HK-2 (cell line): ENCODE results near the gene ZNF443.
A peak's percentile ranks its signal among the peaks of the same experiment; 100 is the strongest.
"Not testable (repeated sequence)": the region's sequence is repeated elsewhere in the genome, so short reads cannot be mapped to it uniquely, and the experiment has no call there.

Source experiments
- DNase-seq: peaks from one replicate; pipeline ENCODE4 v3.0.0-alpha.2; 2018; ENCODE audit not compliant: unreplicated experiment

ZNF443 gene

DNA sequence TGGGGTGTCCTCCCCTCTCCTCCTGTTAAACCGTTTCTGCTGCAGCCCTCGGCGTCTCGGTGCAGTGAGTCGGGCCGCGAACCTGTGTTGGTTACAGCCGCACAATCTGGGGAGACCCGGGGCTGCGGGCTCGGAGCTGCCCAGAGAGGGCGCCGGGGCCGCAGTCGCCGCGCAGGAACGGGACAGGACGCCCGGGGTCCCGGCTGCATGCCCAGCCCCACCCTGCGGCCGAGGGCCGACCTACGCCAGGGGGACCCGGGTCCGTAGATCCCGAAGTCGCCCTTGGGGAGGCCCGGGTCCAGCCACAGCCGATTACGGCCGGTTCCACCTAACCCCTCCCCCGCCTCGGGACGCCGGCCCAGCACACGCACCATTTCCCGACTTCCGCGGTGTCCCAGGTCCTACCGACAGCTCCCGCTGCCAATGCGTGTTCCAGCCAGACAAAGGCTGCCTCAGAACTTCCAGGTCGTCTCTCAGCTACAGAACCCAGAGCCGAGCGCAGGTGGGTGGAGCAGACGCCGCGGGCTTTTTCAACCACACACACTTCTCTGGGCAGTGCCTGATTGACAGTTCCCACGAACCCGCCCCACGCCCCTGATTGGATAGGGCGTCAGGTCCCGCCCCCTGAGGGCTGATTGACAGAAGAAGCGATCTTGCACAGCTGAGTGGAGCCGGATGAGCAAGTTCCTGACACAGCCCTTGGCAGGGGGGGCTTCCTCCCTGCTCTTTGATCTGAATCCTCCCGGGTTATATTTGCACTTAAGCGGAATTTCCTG is at the start of gene ZNF443:
Gene ZNF443 (minus strand): TSS at position 481 of the 776 bp plus-strand sequence. CDS start 107 bp downstream, at position 374.
- peak; percentile 100 for DNase-seq

DNA sequence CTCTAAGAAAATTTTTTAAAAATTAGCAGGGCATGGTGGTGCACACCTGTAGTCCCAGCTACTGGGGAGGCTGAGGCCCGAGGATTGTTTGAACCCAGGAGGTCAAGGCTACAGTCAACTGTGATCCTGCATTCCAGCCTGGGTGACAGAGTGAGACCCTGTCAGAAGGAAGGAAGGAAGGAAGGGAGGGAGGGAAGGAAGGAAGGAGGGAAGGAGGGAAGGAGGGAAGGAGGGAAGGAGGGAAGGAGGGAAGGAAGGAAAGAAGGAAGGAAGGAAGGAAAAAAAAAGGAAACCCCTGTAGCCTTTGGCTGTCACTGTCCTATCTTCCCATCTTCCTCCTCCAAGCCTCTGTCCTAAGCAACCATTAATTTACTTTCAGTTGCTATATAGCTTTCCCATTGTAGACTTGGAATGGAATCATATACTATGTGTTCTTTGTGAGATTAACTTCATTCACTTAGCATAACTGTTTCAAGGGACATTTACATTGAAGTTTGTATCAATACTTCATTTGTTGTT is 45.5 kb upstream of the ZNF443 start:
- not testable (repeated sequence) for DNase-seq

DNA sequence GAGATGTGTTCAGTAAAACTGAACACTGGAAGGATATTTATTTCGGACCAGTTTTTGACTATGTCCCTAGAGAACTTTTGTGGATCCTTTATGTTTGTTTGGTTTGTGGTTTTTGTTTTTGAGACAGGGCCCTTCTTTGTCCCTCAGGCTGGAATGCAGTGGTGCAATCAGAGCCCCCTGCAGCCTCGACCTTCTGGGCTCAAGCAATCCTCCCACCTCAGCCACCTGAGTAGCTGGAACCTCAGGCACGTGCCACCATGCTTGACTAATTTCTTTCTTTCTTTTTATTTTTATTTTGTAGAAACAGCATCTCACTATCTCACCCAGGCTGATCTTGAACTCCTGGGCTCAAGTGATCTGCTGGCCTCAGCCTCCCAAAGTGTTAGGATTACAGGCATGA is 44.8 kb upstream of the ZNF443 start:
- no peak for DNase-seq

DNA sequence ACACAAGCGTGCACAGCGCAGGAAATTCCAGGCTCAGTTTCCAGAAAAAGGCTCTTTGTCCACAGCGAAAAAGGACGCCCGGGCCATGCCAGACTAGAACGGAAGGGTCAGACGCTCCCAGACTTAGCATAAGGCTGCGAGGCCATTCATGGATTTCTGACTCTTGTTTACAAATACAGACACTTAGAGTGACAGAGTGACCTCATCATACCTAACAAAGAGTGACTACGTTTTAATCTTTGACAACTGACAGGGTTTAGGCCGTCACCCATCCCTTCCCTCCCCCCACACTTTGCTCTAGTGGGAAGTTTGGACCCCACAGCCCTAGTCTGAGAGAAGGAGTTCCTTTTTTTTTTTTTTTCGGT is 44.2 kb upstream of the ZNF443 start:
- no peak for DNase-seq

DNA sequence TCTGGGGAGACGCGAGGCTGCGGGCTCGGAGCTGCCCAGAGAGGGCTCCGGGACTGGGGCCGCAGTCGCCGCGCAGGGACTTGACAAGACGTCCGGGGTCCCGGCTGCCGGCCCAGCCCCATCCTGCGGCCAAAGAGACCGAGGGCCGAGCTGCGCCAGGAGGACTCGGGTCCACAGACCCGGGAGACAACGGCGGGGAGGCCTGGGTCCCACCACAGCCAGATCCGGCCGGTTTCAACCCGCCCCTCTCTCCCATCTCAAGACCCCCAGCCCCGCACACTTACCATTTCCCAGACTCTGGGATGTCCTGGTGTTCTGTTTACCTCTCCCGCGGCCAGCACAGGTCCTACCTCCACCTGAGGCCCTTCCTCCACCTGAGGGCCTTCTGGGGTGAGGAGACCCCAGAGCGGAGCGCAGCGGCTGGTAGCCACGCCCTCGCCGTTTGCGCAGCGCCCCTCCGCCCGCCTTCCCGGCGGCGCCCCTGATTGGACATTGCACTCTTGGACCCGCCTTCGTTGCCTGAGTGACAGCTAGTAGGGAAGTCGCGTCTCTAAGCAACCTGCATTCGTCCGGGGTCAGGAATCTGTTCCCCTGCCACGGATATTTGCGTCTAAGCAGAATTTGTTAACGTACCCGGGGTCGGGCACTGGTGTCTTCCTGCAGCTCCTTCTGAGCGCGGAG is 43.7 kb upstream of the ZNF443 start, which contains the start of gene ZNF709:
Gene ZNF709 (minus strand): TSS at position 446 of the 681 bp plus-strand sequence. CDS start 159 bp downstream, at position 287.
- DNase-seq, result peak; percentile 88

DNA sequence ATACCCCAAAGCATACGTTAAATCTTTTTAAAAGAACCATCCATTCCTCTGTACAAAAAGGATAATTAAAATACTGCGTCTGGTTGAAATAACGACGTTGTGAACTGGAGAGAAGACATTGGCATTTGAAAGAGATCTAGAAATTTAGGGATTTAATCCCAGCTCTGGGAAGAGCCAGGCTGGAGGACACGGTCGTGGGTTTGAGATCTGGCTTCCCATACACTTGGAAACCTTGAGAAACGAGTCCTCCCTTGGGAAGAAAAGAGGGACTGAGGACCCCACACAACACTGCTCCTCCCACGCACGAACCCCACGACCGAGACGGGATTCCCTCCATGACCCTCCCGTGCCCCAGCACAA is 43.2 kb upstream of the ZNF443 start:
- DNase-seq, result no peak

DNA sequence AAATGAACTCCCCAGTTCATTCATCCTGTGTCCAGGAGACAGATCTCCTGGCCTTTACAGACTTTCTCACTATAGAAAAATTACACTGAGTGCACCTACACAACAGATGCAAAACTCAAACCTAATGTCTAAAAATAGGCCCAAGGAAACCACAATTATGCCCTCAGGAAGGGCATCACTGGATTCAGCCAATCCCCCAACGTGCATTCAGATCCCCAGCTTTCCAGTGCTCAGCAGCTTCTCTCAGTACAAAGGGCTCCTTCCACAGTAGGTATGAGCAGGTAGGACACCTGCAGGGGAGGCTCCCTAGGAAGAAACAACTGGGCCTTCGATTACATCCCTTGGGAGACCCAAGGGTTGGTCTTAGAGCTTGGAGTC is 41.7 kb upstream of the ZNF443 start:
- DNase-seq, result no peak

DNA sequence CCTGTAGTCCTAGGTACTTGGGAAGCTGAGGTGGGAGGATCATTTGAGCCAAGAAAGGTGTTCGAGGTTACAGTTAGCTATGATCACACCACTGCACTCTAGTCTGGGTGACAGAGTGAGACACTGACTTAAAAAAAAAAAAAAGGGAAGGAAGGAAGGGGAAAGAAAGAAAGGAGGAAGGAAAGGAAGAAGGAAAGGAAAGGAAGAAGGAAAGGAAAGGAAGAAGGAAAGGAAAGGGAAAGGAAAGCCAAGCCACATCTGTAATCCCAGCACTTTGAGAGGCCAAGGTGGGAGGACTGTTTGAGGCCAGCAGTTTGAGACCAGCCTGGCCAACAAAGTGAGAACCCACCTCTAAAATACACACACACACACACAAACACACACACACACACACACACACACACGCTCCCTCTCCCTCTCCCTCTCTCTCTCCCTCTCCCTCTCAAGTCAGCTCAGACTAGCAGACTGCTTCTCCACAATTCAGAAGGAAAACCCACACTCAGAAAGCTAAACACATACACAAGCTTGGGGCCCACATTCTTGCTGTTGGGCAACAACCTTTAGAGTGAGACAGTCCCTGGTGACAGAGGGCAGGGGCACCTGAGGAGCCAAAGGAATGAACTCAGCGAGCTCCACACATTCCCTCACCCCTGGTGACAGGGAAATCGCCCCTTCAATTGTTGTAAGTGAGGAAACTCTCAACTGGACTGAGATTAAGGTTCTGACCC is 41.1 kb upstream of the ZNF443 start:
- DNase-seq, result no peak

DNA sequence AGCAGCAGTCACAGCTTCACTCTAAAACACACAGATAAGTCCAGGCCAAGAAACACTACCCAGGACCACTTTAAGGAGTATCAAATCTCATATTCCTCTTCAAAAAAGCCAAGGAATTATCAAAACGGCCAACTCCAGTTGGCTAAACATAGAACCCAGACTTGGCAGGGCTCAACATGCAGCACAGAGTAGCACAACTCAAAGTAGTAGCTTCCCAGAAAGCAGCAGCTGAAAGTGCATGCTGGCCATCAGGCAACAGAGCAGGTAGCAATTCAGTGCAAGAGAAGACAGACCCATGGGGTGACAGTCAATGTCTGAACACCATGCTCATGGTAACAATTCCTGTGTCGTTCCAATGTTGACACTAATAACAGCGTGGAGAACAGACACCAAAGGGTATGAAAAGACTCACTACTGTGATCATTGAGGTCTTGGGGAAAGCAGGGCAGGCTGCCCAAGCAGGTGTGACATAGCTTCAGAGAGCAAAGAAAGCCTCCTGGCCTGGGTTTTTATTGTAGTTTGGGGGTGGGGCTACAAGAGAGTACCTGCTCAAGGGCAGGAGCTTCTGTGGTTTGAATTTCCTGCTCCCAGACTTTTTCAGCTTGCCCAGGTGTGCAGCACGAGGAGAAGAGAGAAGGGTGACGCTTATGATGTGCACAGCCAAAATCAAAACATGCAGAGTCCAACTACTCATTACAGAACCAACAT is 37.6 kb upstream of the ZNF443 start:
- DNase-seq, result no peak

DNA sequence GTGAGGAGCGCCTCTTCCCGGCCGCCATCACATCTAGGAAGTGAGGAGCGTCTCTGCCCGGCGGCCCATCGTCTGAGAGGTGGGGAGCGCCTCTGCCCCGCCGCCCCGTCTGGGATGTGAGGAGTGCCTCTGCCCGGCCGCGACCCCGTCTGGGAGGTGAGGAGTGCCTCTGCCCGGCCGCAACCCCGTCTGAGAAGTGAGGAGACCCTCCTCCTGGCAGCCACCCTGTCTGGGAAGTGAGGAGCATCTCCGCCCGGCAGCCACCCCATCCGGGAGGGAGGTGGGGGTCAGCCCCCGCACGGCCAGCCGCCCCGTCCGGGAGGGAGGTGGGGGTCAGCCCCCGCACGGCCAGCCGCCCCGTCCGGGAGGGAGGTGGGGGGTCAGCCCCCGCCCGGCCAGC is 26.8 kb upstream of the ZNF443 start:
- not testable (repeated sequence) for DNase-seq

DNA sequence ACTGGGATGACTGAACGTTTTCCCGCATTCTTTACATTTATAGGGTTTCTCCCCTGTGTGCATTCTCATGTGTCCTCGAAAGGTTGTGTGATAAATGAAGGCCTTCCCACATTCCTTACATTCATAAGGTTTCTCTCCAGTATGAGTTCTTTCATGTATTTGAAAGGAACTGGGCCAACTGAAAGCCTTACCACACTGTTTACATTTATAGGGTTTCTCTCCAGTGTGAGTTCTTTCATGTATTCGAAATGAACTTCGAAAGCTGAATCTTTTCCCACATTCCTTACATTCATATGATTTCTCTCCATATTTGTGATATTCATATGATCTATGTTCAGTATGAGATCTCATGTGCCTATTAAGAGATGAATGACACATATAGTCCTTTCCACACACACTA is 24.4 kb upstream of the ZNF443 start:
- no peak for DNase-seq

DNA sequence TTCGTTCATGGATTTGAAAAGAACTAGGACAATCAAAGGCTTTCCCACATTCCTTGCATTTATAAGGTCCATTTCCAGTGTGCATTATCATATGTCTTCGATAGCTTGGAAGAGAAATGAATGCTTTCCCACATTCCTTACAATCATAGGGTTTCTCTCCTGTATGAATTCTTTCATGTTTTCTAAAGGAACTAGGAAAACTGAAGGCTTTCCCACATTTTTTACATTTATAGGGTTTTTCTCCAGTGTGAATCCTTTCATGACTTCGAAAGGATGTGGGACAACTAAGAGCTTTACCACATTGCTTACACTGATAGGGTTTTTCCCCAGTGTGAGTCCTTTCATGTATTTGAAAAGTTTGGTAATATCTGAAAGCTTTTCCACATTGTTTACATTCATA is 23.9 kb upstream of the ZNF443 start:
- no peak for DNase-seq

DNA sequence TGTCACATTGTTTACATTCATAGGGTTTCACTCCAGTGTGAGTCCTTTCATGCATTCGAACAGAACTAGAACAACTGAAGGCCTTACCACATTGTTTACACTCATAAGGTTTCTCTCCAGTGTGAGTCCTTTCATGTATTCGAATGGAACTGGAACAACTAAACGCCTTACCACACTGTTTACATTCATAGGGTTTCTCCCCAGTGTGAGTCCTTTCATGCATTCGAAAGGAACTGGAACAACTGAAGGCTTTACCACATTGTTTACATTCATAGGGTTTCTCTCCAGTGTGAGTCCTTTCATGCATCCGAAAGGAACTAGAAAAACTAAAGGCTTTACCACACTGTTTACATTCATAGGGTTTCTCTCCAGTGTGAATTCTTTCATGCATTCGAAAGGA is 23.3 kb upstream of the ZNF443 start:
- DNase-seq, result not testable (repeated sequence)

DNA sequence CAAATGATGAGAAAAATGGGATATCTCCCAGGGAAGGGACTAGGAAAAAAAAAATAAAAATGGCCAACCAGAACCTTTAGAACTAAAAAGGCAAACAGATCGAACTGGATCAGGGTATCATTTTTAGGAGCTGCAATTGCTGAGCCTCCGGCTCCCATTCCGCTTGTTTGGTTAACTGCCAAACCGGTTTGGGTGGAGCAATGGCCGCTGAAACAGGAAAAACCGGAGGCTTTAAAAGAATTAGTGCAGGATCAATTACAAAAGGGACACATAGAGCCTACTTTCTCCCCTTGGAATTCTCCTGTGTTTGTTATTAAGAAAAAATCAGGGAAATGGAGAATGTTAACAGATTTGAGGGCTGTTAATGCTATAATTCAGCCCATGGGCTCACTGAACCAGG is 12.7 kb upstream of the ZNF443 start:
- no peak for DNase-seq

DNA sequence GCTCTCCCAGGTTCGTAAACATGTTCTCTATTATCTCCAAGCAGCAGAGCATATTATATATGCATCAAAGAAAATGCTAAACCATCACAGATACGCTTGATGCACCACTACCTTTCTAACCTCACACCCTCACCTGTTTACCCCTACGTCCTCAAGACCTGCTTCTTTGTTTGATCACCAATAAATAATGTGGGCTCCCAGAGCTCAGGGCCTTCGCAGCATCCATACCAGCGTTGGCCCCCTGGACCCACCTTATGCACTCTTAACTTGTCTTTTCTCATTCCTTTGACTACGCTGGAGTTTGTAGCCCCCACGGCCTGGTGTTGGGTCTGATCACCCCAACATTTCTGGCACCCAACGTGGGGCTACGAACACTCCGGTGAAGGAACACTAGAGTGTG is 10.0 kb upstream of the ZNF443 start:
- no peak for DNase-seq

DNA sequence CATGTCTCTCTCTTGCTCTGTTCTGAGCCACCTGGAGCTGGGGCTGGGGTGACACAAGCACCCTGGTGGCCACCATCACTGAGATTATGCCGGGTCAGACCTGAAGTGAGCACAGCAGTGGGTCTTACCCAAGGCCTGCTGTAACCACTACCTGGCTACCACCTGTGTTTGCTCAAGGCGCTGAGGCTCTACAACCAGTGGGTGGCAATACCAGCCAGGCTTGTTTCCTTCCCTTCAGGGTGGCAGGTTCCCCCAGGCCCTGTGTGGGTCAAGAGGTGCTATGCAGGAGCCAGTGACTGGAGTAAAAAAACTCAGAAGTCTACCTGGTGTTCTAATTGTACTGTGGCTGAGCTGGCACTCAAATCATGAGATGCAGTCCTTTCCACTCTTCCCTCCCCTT is 8.0 kb upstream of the ZNF443 start:
- no peak for DNase-seq

DNA sequence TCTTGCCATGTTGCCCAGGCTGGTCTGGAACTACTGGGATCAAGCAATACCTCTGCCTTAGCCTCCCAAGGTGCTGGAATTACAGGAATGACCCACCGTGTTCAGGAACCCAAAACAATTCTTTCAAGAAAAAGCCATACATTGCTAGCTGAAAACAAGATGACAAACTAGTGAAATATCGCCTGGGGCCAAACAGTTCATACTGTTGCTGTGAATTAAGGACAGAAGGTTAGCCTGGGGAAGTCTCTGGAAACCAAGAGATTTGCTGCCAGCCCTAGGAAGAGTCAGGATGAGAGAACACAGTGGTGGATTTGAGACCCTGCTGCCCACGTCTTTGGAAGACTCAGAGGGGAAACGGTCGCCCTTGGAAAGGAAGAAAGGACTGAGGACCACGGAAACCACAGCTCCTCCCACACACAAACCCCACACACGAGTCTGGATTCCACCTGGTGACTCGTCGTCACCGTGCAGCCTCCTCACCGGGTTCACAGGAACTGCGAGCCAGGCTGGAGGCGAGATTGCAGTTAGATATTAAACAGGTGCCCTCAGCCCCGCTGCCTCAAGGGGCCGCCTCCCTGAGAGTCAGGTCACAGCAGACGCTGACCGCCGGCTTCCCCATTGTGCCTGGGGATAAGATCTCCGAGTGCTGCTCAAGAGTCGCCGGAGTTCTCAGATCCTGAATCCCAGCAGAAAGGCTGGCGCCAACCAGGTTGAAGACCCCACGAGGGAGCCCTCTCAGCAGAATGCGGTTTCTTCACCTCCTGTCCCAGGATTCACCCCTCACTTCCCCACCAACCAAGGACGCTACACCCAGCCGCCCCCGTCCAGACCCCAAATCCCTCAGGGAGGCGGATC is 908 bp downstream of the ZNF443 start:
- DNase-seq, result peak; percentile 47

DNA sequence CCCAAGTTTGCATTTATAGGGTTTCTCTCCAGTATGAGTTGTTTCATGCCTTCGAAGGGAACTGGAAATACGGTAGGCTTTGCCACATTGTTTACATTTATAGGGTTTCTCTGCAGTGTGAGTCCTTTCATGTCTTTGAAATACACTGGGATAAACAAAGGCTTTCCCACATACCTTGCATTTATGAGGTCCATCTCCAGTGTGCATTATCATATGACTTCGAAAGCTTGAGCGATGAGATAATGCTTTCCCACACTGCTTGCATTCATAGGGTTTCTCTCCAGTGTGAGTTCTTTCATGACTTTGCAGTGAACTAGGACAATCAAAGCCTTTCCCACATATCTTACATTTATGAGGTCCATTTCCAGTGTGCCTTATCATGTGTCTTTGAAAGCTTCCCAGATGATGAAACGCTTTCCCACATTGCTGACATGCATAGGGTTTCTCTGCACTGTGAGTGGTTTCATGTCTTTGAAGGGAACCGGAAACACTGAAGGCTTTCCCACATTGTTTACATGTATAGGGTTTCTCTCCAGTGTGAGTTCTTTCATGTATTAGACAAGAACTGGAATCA is 10.0 kb downstream of the ZNF443 start:
- not testable (repeated sequence) for DNase-seq

DNA sequence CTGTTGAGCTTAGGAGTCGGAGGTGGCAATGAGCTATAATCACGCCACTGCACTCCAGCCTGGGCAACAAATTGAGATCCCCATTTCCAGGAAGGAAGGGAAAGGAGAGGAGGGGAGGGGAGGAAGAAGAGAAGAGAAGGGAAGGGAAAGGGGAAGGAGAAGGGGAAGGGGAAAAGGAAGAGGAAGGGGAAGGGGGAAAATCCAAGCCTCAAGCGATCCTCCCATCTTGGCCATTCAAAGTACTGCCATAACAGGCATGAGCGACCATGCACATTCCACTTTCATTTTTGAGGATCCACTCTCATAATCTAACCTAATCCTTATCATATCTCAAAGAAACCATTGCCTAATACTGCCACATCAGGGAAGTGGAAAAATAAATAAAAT is 14.9 kb downstream of the ZNF443 start:
- no peak for DNase-seq

DNA sequence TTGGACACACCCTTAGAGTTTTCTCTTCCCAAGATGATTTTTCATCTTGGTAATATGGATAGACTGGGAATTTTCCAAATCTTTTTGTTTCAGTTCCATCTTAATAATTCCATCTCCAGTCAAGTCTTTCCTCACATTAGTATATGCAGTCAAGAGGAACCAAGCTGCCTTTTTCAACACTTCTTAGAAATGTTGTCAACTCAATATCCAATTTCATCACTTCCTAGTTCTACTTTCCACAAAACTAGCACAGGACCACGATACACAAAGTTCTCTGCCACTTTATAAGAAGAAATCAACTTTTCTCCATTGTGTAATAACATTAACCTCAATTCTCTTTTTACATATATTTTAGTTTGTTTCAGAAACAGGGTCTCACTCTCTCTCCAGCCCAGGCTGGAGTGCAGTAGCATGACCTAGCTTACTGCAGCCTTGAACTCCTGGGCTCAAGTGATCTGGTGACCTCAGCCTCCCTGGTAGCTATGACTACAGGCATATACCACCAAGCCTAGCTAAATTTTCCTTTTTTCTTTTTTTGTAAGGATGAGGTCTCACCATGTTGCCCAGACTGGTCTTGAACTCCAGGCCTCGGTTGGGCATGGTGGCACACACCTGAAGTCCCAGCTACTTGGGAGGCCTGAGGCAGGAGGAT is 15.5 kb downstream of the ZNF443 start:
- DNase-seq, result no peak
